Measurements from ENCODE around the gene MAPK8IP3. TPM values are rescaled to one million over a fixed set of nuclear protein-coding genes. Genes with fewer than 3 reads are reported as not detected.

Gene MAPK8IP3
- total RNA-seq, 1 experiment from 2014 or later = 72.3 TPM

DNA sequence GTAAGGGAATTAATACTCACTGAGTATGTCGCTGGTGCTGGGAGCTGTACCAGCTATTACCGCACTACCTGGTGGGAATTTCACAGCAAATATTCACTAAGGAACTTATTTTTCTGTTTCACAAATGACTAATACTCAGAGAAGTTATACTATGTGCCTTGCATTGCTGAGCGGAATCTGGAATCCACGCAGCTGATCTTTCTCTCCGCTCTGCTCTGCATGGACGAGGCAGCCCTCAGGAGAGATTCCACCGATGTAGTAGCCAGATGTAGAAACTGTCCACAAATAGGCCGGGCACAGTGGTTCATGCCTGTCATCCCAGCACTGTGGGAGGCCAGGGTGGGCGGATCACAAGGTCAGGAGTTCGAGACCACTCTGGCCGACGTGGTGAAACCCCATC lies 48.2 kb downstream of the MAPK8IP3 start (continued):
- TF ChIP-seq RORB (CRISPR knock-in tag; IDR thresholded peaks at IDR 0.05) (no peak), ESRRA (CRISPR knock-in tag; IDR thresholded peaks at IDR 0.05; ENCODE audit: borderline replicate concordance) (no peak), ZNF232 (CRISPR knock-in tag; IDR thresholded peaks at IDR 0.05) (no peak), JAZF1 (CRISPR knock-in tag; IDR thresholded peaks at IDR 0.05) (no peak), NR2C2 (CRISPR knock-in tag; IDR thresholded peaks at IDR 0.05) (no peak), ZNF396 (CRISPR knock-in tag; IDR thresholded peaks at IDR 0.05; ENCODE audit: borderline replicate concordance) (no peak), SP1 (CRISPR knock-in tag; conservative IDR thresholded peaks at IDR 0.05) (no peak), ZBTB21 (CRISPR knock-in tag; IDR thresholded peaks at IDR 0.05; ENCODE audit: borderline replicate concordance) (no peak), CREB1 (CRISPR knock-in tag; IDR thresholded peaks at IDR 0.05) (no peak), ZNF317 (CRISPR knock-in tag; IDR thresholded peaks at IDR 0.05; ENCODE audit: borderline replicate concordance, low read depth) (no peak), TEAD1 (CRISPR knock-in tag; IDR thresholded peaks at IDR 0.05) (no peak), FOXP1 (CRISPR knock-in tag; IDR thresholded peaks at IDR 0.05; ENCODE audit: borderline replicate concordance) (no peak)
- TF ChIP-seq, protein P1, sequence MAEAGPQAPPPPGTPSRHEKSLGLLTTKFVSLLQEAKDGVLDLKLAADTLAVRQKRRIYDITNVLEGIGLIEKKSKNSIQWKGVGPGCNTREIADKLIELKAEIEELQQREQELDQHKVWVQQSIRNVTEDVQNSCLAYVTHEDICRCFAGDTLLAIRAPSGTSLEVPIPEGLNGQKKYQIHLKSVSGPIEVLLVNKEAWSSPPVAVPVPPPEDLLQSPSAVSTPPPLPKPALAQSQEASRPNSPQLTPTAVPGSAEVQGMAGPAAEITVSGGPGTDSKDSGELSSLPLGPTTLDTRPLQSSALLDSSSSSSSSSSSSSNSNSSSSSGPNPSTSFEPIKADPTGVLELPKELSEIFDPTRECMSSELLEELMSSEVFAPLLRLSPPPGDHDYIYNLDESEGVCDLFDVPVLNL (CRISPR knock-in tag; IDR thresholded peaks at IDR 0.05; ENCODE audit: borderline replicate concordance, low read depth) = no peak
- TF ChIP-seq, protein P2, sequence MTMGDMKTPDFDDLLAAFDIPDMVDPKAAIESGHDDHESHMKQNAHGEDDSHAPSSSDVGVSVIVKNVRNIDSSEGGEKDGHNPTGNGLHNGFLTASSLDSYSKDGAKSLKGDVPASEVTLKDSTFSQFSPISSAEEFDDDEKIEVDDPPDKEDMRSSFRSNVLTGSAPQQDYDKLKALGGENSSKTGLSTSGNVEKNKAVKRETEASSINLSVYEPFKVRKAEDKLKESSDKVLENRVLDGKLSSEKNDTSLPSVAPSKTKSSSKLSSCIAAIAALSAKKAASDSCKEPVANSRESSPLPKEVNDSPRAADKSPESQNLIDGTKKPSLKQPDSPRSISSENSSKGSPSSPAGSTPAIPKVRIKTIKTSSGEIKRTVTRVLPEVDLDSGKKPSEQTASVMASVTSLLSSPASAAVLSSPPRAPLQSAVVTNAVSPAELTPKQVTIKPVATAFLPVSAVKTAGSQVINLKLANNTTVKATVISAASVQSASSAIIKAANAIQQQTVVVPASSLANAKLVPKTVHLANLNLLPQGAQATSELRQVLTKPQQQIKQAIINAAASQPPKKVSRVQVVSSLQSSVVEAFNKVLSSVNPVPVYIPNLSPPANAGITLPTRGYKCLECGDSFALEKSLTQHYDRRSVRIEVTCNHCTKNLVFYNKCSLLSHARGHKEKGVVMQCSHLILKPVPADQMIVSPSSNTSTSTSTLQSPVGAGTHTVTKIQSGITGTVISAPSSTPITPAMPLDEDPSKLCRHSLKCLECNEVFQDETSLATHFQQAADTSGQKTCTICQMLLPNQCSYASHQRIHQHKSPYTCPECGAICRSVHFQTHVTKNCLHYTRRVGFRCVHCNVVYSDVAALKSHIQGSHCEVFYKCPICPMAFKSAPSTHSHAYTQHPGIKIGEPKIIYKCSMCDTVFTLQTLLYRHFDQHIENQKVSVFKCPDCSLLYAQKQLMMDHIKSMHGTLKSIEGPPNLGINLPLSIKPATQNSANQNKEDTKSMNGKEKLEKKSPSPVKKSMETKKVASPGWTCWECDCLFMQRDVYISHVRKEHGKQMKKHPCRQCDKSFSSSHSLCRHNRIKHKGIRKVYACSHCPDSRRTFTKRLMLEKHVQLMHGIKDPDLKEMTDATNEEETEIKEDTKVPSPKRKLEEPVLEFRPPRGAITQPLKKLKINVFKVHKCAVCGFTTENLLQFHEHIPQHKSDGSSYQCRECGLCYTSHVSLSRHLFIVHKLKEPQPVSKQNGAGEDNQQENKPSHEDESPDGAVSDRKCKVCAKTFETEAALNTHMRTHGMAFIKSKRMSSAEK (CRISPR knock-in tag; IDR thresholded peaks at IDR 0.05; ENCODE audit: borderline replicate concordance) = no peak
- TF ChIP-seq, protein P3, sequence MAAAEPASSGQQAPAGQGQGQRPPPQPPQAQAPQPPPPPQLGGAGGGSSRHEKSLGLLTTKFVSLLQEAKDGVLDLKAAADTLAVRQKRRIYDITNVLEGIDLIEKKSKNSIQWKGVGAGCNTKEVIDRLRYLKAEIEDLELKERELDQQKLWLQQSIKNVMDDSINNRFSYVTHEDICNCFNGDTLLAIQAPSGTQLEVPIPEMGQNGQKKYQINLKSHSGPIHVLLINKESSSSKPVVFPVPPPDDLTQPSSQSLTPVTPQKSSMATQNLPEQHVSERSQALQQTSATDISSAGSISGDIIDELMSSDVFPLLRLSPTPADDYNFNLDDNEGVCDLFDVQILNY (CRISPR knock-in tag; IDR thresholded peaks at IDR 0.05) = no peak
- TF ChIP-seq, protein P4, sequence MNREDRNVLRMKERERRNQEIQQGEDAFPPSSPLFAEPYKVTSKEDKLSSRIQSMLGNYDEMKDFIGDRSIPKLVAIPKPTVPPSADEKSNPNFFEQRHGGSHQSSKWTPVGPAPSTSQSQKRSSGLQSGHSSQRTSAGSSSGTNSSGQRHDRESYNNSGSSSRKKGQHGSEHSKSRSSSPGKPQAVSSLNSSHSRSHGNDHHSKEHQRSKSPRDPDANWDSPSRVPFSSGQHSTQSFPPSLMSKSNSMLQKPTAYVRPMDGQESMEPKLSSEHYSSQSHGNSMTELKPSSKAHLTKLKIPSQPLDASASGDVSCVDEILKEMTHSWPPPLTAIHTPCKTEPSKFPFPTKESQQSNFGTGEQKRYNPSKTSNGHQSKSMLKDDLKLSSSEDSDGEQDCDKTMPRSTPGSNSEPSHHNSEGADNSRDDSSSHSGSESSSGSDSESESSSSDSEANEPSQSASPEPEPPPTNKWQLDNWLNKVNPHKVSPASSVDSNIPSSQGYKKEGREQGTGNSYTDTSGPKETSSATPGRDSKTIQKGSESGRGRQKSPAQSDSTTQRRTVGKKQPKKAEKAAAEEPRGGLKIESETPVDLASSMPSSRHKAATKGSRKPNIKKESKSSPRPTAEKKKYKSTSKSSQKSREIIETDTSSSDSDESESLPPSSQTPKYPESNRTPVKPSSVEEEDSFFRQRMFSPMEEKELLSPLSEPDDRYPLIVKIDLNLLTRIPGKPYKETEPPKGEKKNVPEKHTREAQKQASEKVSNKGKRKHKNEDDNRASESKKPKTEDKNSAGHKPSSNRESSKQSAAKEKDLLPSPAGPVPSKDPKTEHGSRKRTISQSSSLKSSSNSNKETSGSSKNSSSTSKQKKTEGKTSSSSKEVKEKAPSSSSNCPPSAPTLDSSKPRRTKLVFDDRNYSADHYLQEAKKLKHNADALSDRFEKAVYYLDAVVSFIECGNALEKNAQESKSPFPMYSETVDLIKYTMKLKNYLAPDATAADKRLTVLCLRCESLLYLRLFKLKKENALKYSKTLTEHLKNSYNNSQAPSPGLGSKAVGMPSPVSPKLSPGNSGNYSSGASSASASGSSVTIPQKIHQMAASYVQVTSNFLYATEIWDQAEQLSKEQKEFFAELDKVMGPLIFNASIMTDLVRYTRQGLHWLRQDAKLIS (CRISPR knock-in tag; IDR thresholded peaks at IDR 0.05; ENCODE audit: borderline replicate concordance) = no peak

DNA sequence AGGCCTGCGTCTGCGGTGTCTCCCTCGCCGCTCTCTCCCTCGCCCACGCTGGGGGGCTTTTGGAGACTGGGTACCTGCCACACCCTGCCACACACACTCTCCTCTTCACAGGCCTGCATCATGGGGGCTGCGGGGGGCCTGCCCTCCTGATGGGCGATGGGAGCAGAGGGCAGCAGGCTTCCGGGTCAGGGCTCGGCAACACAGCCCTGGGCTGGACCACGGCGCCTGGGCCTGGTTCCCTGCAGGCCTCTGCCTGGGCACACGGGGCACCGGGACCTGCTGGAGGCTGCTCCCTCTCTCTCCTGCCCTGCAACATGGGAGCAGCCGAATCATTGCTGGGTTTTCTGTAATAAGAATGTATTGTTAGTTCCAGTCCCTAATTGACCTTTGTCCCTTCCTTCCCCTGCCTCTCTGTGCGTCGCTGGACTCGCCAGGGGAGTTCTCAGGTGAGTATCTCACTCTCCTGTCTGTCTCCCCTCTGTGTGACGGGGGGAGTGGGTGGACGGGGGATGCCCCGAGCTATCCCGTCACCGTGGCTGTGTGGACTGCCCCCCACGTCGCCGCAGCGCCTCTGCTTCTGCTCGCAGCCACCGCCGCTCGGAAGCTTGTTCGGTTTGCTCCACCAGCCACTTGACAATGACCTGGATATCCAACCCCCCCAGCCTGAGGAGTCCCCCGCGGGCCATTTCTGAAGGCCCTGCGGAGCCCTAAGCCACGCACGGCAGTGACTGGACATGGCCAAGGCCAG lies 51.9 kb downstream of the MAPK8IP3 start:
- Mint-ChIP-seq H3K27ac (no peak overlapping the region), H3K36me3 (peaks cover 4% of the 10 kb centered on the region; the same call in 1 of the 2 replicates), H3K4me3 (no peak overlapping the region), H3K27me3 (ENCODE audit: low read depth) (no peaks in the 10 kb centered on the region), H3K9me3 (no peaks in the 10 kb centered on the region), H3K4me1 (no peaks in the 10 kb centered on the region)
- CTCF ChIA-PET = no interaction called here
- DNase-seq (ENCODE audit: low spot score) = no peak
- POLR2A ChIA-PET = no interaction called here
- ATAC-seq = no peak
- TF ChIP-seq PRRX2 (CRISPR knock-in tag; IDR thresholded peaks at IDR 0.05) = no peak
- TF ChIP-seq, protein P1 (CRISPR knock-in tag; IDR thresholded peaks at IDR 0.05; ENCODE audit: borderline replicate concordance, low read depth) = no peak
- TF ChIP-seq, protein P4 (CRISPR knock-in tag; IDR thresholded peaks at IDR 0.05; ENCODE audit: borderline replicate concordance) = no peak
- TF ChIP-seq, protein P5, sequence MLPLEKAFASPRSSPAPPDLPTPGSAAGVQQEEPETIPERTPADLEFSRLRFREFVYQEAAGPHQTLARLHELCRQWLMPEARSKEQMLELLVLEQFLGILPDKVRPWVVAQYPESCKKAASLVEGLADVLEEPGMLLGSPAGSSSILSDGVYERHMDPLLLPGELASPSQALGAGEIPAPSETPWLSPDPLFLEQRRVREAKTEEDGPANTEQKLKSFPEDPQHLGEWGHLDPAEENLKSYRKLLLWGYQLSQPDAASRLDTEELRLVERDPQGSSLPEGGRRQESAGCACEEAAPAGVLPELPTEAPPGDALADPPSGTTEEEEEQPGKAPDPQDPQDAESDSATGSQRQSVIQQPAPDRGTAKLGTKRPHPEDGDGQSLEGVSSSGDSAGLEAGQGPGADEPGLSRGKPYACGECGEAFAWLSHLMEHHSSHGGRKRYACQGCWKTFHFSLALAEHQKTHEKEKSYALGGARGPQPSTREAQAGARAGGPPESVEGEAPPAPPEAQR (CRISPR knock-in tag; IDR thresholded peaks at IDR 0.05) = no peak
